ENCODE data around the gene RBBP8NL. TPM values are rescaled to one million over a fixed set of nuclear protein-coding genes. Genes with fewer than 3 reads are reported as not detected.

RBBP8NL gene
- total and polyA plus RNA-seq, 3 experiments from 2014 or later: not detected

DNA sequence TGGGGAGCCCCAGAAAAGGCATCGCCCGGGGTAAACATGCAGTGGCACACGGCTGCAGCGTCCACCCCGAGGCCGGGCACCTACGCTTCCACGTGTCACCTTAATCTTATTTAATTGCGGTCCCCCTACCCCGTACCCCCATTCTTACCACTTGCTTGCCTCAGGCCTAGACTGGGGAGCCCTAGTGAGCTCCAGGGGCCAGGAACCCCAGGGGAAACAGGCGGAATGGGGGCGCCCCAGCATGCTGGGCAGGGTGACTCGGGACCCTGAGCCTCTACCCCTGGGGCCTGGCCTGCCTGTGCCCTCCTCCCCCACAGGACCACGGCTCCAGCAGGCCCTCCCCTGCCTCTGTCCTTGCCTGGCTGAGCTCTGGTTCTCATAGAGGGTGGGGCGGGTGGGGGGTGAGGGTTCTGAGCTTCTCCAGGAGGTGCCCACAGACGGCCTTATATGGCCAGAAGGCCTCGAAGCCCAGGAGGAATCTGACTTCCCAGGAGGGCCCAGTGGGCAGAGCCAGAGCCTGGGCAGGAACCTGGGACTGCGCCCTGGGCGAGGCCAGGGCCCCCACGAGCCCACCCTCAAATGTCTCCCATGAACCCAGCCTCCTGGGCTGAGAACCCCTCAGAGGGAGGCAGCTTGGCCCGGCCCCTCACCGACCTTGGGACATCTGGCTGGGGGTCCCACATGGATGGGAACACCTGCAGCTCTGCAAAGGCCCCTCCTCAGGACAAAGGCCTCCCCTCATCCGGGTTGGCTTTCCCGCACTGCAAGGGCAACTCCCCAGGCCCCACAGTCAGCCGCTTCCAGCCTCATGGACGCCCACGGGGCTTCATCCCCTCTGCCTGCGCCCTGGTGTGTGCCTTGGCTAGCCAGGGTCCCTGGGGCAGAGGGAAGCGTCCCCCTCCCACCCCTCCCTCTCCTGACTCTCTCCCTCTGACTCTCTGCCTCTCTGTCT lies 55.0 kb downstream of the RBBP8NL start:
- Histone ChIP-seq H3K27me3 (ENCODE audit: insufficient read depth, low read length, poor library complexity, severe bottlenecking) (peaks cover 13% of the 10 kb centered on the region), H3K4me3 (ENCODE audit: low read length) (no peak overlapping the region), H3K36me3 (ENCODE audit: insufficient read depth, low read length) (no peaks in the 10 kb centered on the region), H3K4me1 (ENCODE audit: insufficient read depth, low read length) (peaks cover 11% of the 10 kb centered on the region), H3K9me3 (ENCODE audit: low read length) (no peaks in the 10 kb centered on the region), H3K27ac (ENCODE audit: low read depth, low read length) (no peak overlapping the region)
- Mint-ChIP-seq H3K36me3 (no peaks in the 10 kb centered on the region), H3K27me3 (peaks cover 13 to 16% of the 10 kb centered on the region in 2 donors), H3K4me1 (peaks cover 0 to 8% (median 2%) of the 10 kb centered on the region in 3 donors), H3K4me3 (no peak overlapping the region), H3K27ac (no peak overlapping the region), H3K9me3 (no peaks in the 10 kb centered on the region)
- CTCF ChIA-PET: interaction anchor here (1.2 kb wide), 1 partner anchor 11 kb away, joined by 4 read pairs; no protein-coding TSS in a partner anchor
- no peak for DNase-seq
- POLR2A ChIA-PET: no interaction called here

DNA sequence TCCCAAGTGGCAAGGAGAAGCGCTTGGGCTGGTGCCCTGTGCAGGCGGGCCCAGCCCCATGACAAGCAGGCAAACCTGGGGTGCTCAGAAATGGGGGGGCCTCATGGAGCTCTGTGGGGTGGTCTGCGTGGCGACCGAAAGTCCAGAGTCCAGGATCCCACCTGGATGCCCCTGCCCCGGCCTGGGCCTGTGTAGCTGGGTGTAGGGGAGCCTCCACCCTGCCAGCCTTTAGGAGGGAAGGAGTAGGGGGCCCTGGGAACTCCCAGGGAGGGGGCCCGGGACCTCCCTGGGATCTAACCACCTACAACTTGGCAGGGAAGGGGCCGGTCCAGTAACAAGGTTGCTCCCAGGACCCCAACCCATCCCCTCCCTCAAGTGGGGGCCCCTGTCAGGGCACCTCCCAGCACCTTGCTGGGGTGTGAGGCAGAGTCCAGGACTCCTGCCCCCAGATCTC lies 55.7 kb downstream of the RBBP8NL start:
- H3K4me1 Mint-ChIP-seq: peaks cover 0 to 8% (median 2%) of the 10 kb centered on the region in 3 donors
- CTCF ChIA-PET: interaction anchor here (1.2 kb wide), 1 partner anchor 11 kb away, joined by 4 read pairs; no protein-coding TSS in a partner anchor

DNA sequence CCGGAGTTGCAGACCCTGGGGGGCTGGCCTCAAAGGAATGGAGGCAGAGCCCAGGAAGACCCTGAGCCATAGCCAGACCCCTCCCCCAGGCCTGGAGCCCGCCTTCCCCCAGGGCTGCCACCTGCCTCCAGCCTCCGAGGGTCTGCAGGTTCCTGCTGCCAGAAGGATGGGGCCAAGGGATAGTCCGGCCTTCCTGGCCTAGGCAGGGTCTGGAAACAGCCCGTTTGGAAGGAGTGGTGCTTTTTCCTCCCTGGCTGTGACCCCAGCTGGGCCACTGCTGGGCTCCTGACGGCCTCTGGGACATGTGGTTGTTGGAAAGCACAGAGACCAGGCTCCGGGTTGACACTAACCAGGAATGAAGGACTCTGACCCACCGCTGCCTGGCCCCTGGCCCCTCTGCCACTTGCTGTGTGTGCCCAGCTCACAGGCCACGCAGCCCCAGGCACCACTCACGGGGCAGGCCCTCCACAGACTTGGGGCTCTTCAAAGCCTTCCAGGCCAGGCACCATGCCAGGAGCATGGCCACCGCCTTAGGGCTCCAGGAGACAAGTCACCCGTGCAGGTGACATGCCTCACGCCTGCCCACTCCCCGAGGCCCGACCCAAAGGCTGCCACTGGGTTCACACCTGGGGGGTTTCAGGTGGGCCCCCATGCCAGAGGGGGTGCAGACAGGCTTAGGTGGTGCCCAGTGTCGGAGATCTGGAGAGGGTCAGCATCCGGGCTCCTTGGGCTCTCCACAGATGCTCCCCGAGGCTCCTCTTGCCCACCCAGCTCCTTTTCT lies 56.3 kb downstream of the RBBP8NL start:
- Histone ChIP-seq H3K4me1 (ENCODE audit: insufficient read depth, low read length) (peaks cover 18% of the 10 kb centered on the region), H3K9me3 (ENCODE audit: low read length) (no peaks in the 10 kb centered on the region), H3K27ac (ENCODE audit: low read depth, low read length) (no peak overlapping the region), H3K36me3 (ENCODE audit: insufficient read depth, low read length) (no peaks in the 10 kb centered on the region), H3K4me3 (ENCODE audit: low read length) (no peak overlapping the region), H3K27me3 (ENCODE audit: insufficient read depth, low read length, poor library complexity, severe bottlenecking) (peaks cover 19% of the 10 kb centered on the region)
- H3K27me3 Mint-ChIP-seq: peaks cover 13 to 16% of the 10 kb centered on the region in 2 donors
- POLR2A ChIA-PET: no interaction called here
- no peak overlapping the region for H3K27ac Mint-ChIP-seq
- H3K36me3 Mint-ChIP-seq: no peaks in the 10 kb centered on the region
- no peaks in the 10 kb centered on the region for H3K9me3 Mint-ChIP-seq
- no peak for DNase-seq
- H3K4me3 Mint-ChIP-seq: no peak overlapping the region
- CTCF ChIA-PET: interaction anchor here (1.2 kb wide), 1 partner anchor 12 kb away, joined by 4 read pairs; no protein-coding TSS in a partner anchor
- peaks cover 0 to 8% (median 2%) of the 10 kb centered on the region in 3 donors for H3K4me1 Mint-ChIP-seq

More for the DNA sequence above, 55.7 kb downstream of the RBBP8NL start:
- no peaks in the 10 kb centered on the region for H3K9me3 ChIP-seq (ENCODE audit: low read length)
- Mint-ChIP-seq H3K9me3 (no peaks in the 10 kb centered on the region), H3K36me3 (no peaks in the 10 kb centered on the region), H3K4me3 (no peak overlapping the region), H3K27ac (no peak overlapping the region), H3K27me3 (peaks cover 13 to 16% of the 10 kb centered on the region in 2 donors)
- POLR2A ChIA-PET: no interaction called here
- H3K27me3 ChIP-seq (ENCODE audit: insufficient read depth, low read length, poor library complexity, severe bottlenecking): peaks cover 13% of the 10 kb centered on the region
- H3K4me3 ChIP-seq (ENCODE audit: low read length): no peak overlapping the region
- no peak overlapping the region for H3K27ac ChIP-seq (ENCODE audit: low read depth, low read length)
- peaks cover 12% of the 10 kb centered on the region for H3K4me1 ChIP-seq (ENCODE audit: insufficient read depth, low read length)
- no peak for DNase-seq
- no peaks in the 10 kb centered on the region for H3K36me3 ChIP-seq (ENCODE audit: insufficient read depth, low read length)

DNA sequence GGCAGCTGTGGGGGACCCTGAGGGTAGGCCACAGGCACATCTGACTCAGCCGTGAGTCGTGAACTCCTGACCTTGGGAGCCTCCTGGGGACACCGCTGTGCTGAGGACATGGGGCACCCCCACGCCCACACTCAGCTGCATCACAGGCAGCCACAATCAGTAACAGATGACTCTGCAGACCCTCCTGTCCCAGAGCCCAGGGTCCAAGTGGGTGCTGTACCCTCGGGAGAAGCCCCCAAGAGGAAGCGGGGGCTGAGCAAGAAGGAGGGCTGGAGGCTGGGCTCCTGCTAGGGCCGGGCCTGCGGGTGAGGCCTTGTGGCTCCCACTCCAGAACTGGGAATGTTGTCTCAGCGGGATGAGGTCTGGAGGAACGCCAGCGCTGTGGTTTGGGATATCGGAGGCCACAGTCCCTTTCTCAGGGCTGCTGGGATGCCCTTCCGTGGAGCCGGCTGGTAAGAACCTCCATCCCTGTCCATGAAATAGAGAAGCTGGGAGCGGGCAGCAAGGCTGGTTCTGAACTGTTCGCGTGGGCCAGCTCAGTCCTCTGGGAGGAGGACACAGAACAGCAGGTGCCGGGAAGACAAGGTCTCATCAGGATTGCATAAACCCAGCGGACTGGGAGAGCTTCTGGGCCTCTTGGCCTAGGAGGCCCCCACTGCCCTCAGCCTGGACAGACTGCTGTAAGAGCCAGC lies 57.1 kb downstream of the RBBP8NL start:
- no peak for DNase-seq
- Mint-ChIP-seq H3K27ac (no peak overlapping the region), H3K27me3 (peaks cover 13 to 21% of the 10 kb centered on the region in 2 donors), H3K9me3 (no peaks in the 10 kb centered on the region), H3K36me3 (no peaks in the 10 kb centered on the region), H3K4me3 (no peak overlapping the region), H3K4me1 (peaks cover 0 to 8% (median 2%) of the 10 kb centered on the region in 3 donors)
- ChIA-PET CTCF (no interaction called here), POLR2A (no interaction called here)
- Histone ChIP-seq H3K9me3 (ENCODE audit: low read length) (no peaks in the 10 kb centered on the region), H3K4me1 (ENCODE audit: insufficient read depth, low read length) (peaks cover 18% of the 10 kb centered on the region), H3K27ac (ENCODE audit: low read depth, low read length) (no peak overlapping the region), H3K4me3 (ENCODE audit: low read length) (no peak overlapping the region), H3K36me3 (ENCODE audit: insufficient read depth, low read length) (no peaks in the 10 kb centered on the region), H3K27me3 (ENCODE audit: insufficient read depth, low read length, poor library complexity, severe bottlenecking) (peaks cover 22% of the 10 kb centered on the region)

DNA sequence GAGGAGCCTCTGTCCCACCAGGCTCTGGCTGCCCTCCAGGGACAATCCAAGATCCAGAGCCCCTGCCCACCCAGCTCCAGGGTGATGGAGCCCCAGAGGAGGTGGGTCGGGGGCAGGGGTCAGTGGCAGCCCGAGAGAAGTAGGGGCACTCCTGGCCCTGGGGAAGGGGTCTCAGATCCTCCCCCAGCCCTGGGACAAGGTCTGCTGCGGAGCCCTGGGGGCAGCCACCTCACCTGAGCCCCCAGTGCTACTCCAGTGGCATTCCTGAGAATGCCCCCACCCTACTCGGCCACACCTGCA lies 57.6 kb downstream of the RBBP8NL start:
- no peak overlapping the region for H3K4me3 Mint-ChIP-seq
- Histone ChIP-seq H3K4me3 (ENCODE audit: low read length) (no peak overlapping the region), H3K27ac (ENCODE audit: low read depth, low read length) (no peak overlapping the region), H3K27me3 (ENCODE audit: insufficient read depth, low read length, poor library complexity, severe bottlenecking) (peaks cover 22% of the 10 kb centered on the region), H3K36me3 (ENCODE audit: insufficient read depth, low read length) (no peaks in the 10 kb centered on the region), H3K4me1 (ENCODE audit: insufficient read depth, low read length) (peaks cover 18% of the 10 kb centered on the region), H3K9me3 (ENCODE audit: low read length) (no peaks in the 10 kb centered on the region)
- H3K27me3 Mint-ChIP-seq: peaks cover 16 to 26% of the 10 kb centered on the region in 2 donors
- DNase-seq: no peak
- ChIA-PET POLR2A (no interaction called here), CTCF (interaction anchor here (1.4 kb wide), 1 partner anchor 13 kb away, joined by 5 read pairs; no protein-coding TSS in a partner anchor)
- no peaks in the 10 kb centered on the region for H3K36me3 Mint-ChIP-seq
- no peak overlapping the region for H3K27ac Mint-ChIP-seq
- peaks cover 0 to 8% (median 2%) of the 10 kb centered on the region in 3 donors for H3K4me1 Mint-ChIP-seq
- no peaks in the 10 kb centered on the region for H3K9me3 Mint-ChIP-seq

DNA sequence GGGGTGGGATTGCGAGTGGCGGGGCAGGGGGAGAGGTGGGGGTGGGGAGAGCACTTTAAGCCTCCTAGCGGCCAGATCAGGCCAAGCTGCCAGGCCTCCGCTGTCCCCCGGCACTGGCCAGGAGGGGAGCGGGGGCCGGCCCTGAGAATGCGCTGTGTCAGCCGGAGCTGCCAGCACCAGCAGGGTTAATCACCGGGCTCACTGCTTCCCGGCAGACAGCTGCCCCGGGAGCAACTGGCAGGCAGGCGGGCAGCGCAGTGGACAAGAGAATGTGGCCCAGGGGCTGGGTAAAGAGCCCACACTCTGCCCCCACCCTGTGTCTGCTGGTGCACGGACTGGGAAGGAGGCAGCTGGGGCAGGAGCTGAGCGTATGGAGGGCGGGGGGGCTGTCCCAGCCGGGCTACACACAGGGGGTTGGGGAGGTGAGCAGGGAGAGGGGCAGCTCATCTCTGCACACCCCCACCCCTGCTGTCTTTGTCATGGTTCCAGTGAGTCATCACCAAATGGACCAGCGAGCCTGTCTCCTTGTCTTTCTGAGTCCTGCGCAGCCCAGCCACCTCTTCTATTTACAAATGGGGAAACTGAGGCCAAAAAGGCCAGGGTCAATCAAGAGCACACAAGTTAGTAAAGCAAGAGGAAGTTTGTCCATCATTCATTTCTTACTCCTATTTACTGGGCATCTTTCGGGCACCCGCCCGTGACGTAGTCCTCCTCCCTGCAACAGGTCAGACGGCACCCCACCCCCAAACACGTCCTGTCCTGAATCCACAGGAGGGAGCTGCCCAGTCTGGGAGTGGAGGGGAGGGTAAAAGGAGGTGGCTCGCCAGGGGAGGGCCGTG lies 58.1 kb downstream of the RBBP8NL start:
- no peaks in the 10 kb centered on the region for H3K9me3 ChIP-seq (ENCODE audit: low read length)
- POLR2A ChIA-PET: no interaction called here
- Mint-ChIP-seq H3K9me3 (no peaks in the 10 kb centered on the region), H3K27me3 (peaks cover 16 to 28% of the 10 kb centered on the region in 2 donors), H3K27ac (no peak overlapping the region), H3K4me1 (peaks cover 0 to 8% (median 2%) of the 10 kb centered on the region in 3 donors), H3K36me3 (no peaks in the 10 kb centered on the region), H3K4me3 (peak overlapping the region in 4 of 7 donors; percentile 8 to 43 (median 25))
- no peak overlapping the region for H3K27ac ChIP-seq (ENCODE audit: low read depth, low read length)
- H3K4me1 ChIP-seq (ENCODE audit: insufficient read depth, low read length): peaks cover 18% of the 10 kb centered on the region
- H3K4me3 ChIP-seq (ENCODE audit: low read length): no peak overlapping the region
- CTCF ChIA-PET: interaction anchor here (1.4 kb wide), 1 partner anchor 14 kb away, joined by 5 read pairs; no protein-coding TSS in a partner anchor
- no peaks in the 10 kb centered on the region for H3K36me3 ChIP-seq (ENCODE audit: insufficient read depth, low read length)
- H3K27me3 ChIP-seq (ENCODE audit: insufficient read depth, low read length, poor library complexity, severe bottlenecking): peaks cover 22% of the 10 kb centered on the region
- DNase-seq: no peak

DNA sequence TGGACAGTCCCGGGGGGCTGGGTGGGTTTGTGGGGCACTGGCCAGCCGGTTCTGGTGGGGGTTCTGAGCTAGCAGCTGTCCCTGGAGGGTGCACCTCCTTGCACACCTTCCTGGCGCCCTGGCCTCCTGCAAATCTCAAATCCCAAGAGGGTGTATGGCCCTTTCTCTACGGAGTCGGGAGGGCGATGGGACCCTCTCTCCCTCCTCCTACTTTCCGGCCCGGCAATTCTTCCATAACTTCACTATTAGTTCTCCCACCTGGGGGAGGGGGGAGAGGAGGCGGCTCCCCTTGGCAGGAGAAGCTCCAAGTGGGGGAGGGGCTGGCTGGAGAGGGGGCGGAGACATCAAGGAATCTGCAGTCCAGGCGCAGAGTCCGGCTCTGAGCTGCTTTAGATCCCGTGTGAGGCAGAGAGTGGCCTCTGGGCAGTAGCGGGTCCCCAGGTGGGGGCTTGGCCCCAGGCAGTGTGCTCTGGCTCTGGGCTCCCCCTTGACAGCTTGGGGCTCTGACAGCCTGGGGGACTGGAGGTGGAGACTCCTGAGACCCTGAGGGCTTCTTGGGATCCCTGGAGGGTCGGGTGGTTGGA lies 58.9 kb downstream of the RBBP8NL start:
- peak overlapping the region in 5 of 7 donors; percentile 22 to 88 (median 46) for H3K4me3 Mint-ChIP-seq
- H3K4me3 ChIP-seq (ENCODE audit: low read length): no peak overlapping the region
- H3K9me3 Mint-ChIP-seq: no peaks in the 10 kb centered on the region
- no peaks in the 10 kb centered on the region for H3K36me3 Mint-ChIP-seq
- peaks cover 22% of the 10 kb centered on the region for H3K27me3 ChIP-seq (ENCODE audit: insufficient read depth, low read length, poor library complexity, severe bottlenecking)
- ChIA-PET POLR2A (no interaction called here), CTCF (interaction anchor here (1.4 kb wide), 1 partner anchor 14 kb away, joined by 5 read pairs; no protein-coding TSS in a partner anchor)
- no peak overlapping the region for H3K27ac ChIP-seq (ENCODE audit: low read depth, low read length)
- no peaks in the 10 kb centered on the region for H3K36me3 ChIP-seq (ENCODE audit: insufficient read depth, low read length)
- no peaks in the 10 kb centered on the region for H3K9me3 ChIP-seq (ENCODE audit: low read length)
- peaks cover 18% of the 10 kb centered on the region for H3K4me1 ChIP-seq (ENCODE audit: insufficient read depth, low read length)
- H3K27ac Mint-ChIP-seq: peak overlapping the region in 1 of 8 donors; percentile 15
- no peak for DNase-seq
- H3K4me1 Mint-ChIP-seq: peaks cover 0 to 8% (median 2%) of the 10 kb centered on the region in 3 donors
- peaks cover 18 to 34% of the 10 kb centered on the region in 2 donors for H3K27me3 Mint-ChIP-seq
